GM12801 (cell line): ENCODE data around the gene PDXK.

Experiments
- CTCF ChIP-seq: IDR thresholded peaks from one replicate; pipeline ENCODE4 v1.5.1; 2011; ENCODE audit warnings: control low read depth; ENCODE audit not compliant: insufficient read length; ENCODE audit errors: extremely low read depth

Gene PDXK

DNA sequence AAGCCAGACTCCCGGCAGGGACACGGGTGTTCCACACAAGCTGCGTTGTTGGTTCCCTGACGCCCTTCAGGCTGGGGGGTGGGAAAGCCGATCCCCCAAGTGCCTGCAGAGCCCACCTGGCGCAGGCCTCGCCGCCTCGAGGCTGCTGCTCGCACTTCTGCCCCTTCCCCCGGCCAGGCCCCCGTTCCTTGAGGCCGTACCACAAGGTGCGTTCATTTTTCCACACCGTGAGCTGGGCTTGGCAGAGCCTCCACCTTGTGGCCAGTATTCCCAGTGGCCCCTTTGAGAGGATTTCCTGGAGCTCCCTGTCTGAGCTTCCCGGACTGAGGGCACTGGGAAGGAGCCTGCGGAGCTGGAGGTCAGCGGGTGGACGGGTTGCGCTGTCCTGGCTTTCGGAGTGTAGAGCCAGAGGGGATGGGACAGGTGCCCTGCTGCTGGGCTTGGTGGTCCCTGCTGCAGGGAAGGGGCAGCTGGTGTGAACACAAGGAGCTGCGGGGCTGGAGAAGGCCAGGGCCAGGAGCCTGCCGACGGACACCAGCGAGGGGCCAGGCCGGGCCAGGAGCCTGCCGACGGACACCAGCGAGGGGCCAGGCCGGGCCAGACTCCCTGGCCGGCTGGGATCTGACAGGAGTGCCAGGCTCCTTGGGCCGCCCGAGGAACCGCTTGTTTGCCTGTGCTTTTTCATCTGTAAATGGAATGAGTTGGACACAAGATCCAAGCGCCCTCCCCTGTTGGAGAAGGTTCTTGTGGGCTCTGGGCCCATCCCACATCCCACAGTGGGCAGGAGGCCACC lies 18.4 kb downstream of the PDXK start:
- no peak for TF ChIP-seq CTCF

DNA sequence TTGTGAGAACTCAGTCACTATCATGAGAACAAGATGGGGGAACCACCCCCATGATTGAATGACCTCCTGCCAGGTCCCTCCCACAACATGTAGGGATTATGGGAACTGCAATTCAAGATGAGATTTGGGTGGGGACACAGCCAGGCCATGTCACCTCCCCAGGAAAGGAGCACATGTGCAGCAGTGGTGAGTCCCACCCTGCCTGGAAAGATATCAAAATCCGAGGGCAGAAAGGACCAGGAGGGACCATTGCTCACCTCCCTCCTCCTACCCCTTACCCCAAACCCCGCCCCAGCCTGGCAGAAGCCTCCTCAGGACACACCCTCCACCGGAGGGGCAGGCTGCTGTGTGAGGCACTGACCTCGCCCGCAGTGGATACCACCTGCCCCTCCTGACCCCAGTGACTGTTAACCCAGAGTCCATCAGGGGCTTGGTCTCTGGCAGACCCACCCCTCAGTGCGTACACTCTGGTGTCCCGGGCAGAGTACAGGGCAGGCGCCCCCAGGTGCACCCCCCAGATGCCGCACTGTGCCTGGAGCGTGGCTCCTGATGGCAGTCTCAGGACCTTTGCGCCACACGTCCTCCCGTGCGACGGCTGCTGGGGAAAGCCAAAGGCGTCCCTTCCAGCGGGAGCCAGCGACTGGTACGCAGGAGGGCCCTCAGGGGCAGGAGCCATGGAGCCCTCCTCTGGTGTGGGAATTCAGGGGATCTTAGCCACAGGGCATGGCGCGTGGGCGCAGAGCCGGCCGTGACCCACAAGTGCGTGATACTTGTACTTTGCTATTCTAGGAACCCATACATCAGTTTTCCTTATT lies 20.9 kb downstream of the PDXK start:
- no peak for TF ChIP-seq CTCF

DNA sequence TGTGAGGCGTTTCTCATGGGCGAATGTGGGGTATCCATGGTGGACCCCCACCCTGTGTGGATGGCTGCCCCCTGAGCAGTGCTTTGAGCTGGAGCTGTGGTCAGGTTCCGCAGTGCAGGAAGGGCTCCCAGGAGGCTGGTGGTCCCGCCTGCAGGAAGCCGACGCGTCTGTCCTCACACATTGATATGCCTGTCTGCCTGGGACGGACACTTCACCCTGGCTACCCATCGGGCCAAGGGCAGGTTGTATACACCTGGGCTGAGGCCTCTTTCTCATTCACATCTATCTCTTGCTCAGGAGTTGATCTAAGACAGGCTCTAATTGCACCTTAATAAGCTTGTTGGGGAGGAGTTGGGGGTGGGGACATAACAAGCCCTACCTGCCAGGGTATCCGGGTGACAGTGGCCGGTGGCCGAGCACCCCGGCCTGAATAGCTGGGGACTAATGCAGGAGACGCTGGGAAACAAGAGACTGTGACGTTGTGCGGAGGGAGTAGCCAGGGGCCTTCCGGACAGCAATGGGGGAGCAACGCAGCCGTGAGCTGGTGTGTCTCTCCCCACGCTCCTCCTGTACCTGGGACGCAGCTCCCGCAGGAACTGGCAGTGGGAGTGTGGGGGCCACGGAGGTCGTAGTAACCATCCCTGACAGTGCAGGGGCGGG lies 21.7 kb downstream of the PDXK start:
- no peak for TF ChIP-seq CTCF

GRCh38 chr21:43741423-43742096 lies 22.6 kb downstream of the PDXK start:
- no peak for TF ChIP-seq CTCF

DNA sequence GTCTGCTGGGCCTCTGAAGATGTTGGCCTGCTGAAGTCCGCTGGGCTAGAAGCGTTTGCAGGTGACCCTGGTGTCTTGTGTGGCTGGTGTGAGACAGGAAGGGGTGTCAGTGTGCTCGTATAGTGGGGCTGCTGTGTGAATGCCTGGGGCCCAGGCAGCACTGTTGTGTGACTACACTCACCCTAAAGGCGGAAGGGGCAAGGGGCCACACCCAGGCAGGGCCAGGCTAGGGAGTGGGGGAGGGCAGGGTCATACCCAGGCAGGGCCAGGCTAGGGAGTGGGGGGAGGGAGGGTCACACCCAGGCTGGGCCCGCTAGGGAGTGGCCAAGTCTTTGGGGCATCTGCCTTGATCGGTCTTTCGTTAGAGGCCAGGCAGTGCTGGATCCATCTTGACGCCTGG lies 25.0 kb downstream of the PDXK start:
- TF ChIP-seq CTCF, result no peak

- no peak for TF ChIP-seq CTCF
These were observed 25.8 kb downstream of the PDXK start for GRCh38 chr21:43744725-43745124.

DNA sequence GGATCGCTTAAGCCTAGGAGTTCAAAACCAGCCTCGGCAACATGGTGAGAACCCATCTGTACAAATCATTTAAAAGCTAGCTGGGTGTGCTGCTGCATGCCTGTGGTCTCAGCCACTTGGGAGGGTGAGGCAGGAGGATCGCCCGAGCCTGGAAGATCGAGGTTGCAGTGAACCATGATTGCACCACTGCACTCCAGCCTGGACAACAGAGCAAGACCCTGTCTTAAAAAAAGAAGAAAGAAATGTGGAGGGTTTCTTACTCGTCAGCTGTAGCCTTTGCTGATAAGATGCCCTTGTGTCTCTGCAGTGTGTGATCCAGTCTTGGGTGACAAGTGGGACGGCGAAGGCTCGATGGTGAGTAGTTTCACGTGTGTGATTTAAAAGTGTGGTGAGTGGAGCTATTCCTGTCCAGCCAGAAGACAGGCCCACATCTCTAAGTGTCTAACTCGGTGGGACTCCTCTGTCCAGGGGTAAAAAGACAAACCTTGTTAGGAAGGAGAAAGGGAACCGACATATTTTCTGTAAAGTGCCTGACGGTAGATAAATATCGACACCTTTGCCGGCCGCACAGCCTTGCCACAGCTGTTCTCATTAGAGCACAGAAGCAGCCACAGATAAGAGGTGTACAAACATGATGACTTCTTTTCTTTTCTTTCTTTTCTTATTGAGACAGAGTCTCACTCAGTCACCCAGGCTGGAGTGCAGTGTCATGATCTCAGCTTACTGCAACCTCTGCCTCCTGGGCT lies 27.0 kb downstream of the PDXK start:
- TF ChIP-seq CTCF, result no peak
